OCI-LY3 (cell line): ENCODE results near the gene ITGA3.

Experiments used
- H2AFZ ChIP-seq: fragments of 200-600, 300-600 bp; shearing (Covaris generic); 2 replicates; pipeline ENCODE4 v1.6.0; 2014; ENCODE audit warnings: antibody characterized with exemption, low read depth, low read length
- H3K27ac ChIP-seq: fragments of 200-600, 300-600 bp; sonication (generic); 2 replicates; pipeline ENCODE4 v1.5.1; 2014; ENCODE audit warnings: mild to moderate bottlenecking, low read length, moderate library complexity, mixed read lengths
- H3K27me3 ChIP-seq: fragments of 200-600, 300-600 bp; sonication (generic); 2 replicates; pipeline ENCODE4 v1.6.1; 2014; ENCODE audit warnings: low read depth, low read length, mixed read lengths
- H3K36me3 ChIP-seq: fragments of 200-600, 300-600 bp; sonication (generic); replicated peaks from 2 replicates; pipeline ENCODE3; 2014; ENCODE audit warnings: low read depth, low read length, mixed read lengths
- H3K4me1 ChIP-seq: fragments of 300-600, 200-600 bp; sonication (generic); 2 replicates; pipeline ENCODE4 v1.6.1; 2014; ENCODE audit warnings: low read length, mixed read lengths
- H3K4me2 ChIP-seq: fragments of 200-600, 300-600 bp; sonication (generic); 2 replicates; pipeline ENCODE4 v1.6.1; 2014; ENCODE audit warnings: low read length, mixed read lengths
- H3K4me3 ChIP-seq: fragments of 300-600, 200-600 bp; sonication (generic); 2 replicates; pipeline ENCODE4 v1.5.1; 2014; ENCODE audit warnings: antibody characterized with exemption, mild to moderate bottlenecking, low read length, moderate library complexity
- H3K79me2 ChIP-seq: fragments of 300-600, 200-600 bp; shearing (Covaris generic); 2 replicates; pipeline ENCODE4 v1.6.1; 2014; ENCODE audit warnings: mild to moderate bottlenecking, low read length, mixed read lengths
- H3K9ac ChIP-seq: fragments of 300-600, 200-600 bp; shearing (Covaris generic); 2 replicates; pipeline ENCODE4 v1.6.0; 2014; ENCODE audit warnings: mild to moderate bottlenecking, low read length, moderate library complexity
- H3K9me3 ChIP-seq: fragments of 200-600, 300-600 bp; shearing (Covaris generic); 2 replicates; pipeline ENCODE4 v1.6.1; 2014; ENCODE audit warnings: low read length, mixed read lengths; ENCODE audit not compliant: insufficient read depth
- H4K20me1 ChIP-seq: fragments of 200-600, 300-600 bp; sonication (generic); 2 replicates; pipeline ENCODE4 v1.6.1; 2016; ENCODE audit warnings: low read length, mixed read lengths; ENCODE audit not compliant: insufficient read depth
- CTCF ChIP-seq: fragments of 200-600, 300-600 bp; sonication (generic); IDR thresholded peaks from 2 replicates; pipeline ENCODE4 v1.5.1; 2014; ENCODE audit warnings: antibody characterized with exemption, low read length, low read depth
- EZH2phosphoT487 ChIP-seq: fragments of 200-600 bp; shearing (Covaris generic); IDR thresholded peaks from 2 replicates; pipeline ENCODE4 v1.6.1; 2018; ENCODE audit warnings: antibody characterized with exemption, mixed run types, low read depth

Gene ITGA3

GRCh38 chr17:50127697-50128361 lies 71.9 kb downstream of the ITGA3 start:
- no peak overlapping the region for H3K27ac ChIP-seq
- TF ChIP-seq EZH2phosphoT487 (no peak), CTCF (no peak)
- no peak overlapping the region for H3K4me3 ChIP-seq
- peaks cover 19% of the 10 kb centered on the region for H3K4me1 ChIP-seq
- no peaks in the 10 kb centered on the region for H3K9me3 ChIP-seq
- H3K4me2 ChIP-seq: no peak overlapping the region
- no peak overlapping the region for H3K9ac ChIP-seq
- H3K36me3 ChIP-seq: peaks cover 8% of the 10 kb centered on the region
- no peaks in the 10 kb centered on the region for H3K79me2 ChIP-seq
- peaks cover 18% of the 10 kb centered on the region for H3K27me3 ChIP-seq
- no peak overlapping the region for H2AFZ ChIP-seq
- peaks cover 14% of the 10 kb centered on the region for H4K20me1 ChIP-seq

- Histone ChIP-seq H3K9ac (no peak overlapping the region), H3K27me3 (peaks cover 18% of the 10 kb centered on the region), H3K4me3 (peak overlapping the region; percentile 94), H3K9me3 (no peaks in the 10 kb centered on the region), H3K36me3 (peaks cover 15% of the 10 kb centered on the region), H2AFZ (no peak overlapping the region), H3K4me1 (peaks cover 19% of the 10 kb centered on the region), H3K79me2 (no peaks in the 10 kb centered on the region), H3K27ac (no peak overlapping the region), H3K4me2 (peak overlapping the region; percentile 72), H4K20me1 (peaks cover 22% of the 10 kb centered on the region)
- no peak for TF ChIP-seq CTCF
Observed at GRCh38 chr17:50128441-50129352, 72.8 kb downstream of the ITGA3 start.

GRCh38 chr17:50129353-50129727 lies 73.4 kb downstream of the ITGA3 start:
- no peak overlapping the region for H3K27ac ChIP-seq
- peaks cover 19% of the 10 kb centered on the region for H3K4me1 ChIP-seq
- 0 out of 2 replicates have a peak overlapping the region, but pooled peaks have one; percentile 4 for H2AFZ ChIP-seq
- H3K4me3 ChIP-seq: peak overlapping the region; percentile 94
- peaks cover 17% of the 10 kb centered on the region for H3K36me3 ChIP-seq
- H4K20me1 ChIP-seq: peaks cover 28% of the 10 kb centered on the region
- H3K27me3 ChIP-seq: peaks cover 18% of the 10 kb centered on the region
- no peaks in the 10 kb centered on the region for H3K79me2 ChIP-seq
- H3K4me2 ChIP-seq: peak overlapping the region; percentile 72
- no peaks in the 10 kb centered on the region for H3K9me3 ChIP-seq
- H3K9ac ChIP-seq: peak overlapping the region; percentile 44; the same call in 1 of the 2 replicates
- TF ChIP-seq EZH2phosphoT487 (no peak), CTCF (no peak)
